A549 (cell line): Measurements from ENCODE around the gene ROR1.

Experiments used
- CBX2 ChIP-seq: fragments of 200-600 bp; sonication (generic); IDR thresholded peaks from 2 replicates; pipeline ENCODE4 v1.6.1; 2016; ENCODE audit warnings: low read depth, mild to moderate bottlenecking, borderline replicate concordance
- CTCF ChIP-seq: fragments of >200 bp; sonication (Bioruptor Twin); formaldehyde crosslinking; IDR thresholded peaks from 3 replicates; pipeline ENCODE4 v1.5.1; 2016
- EHMT2 ChIP-seq: fragments of 200-600 bp; sonication (generic); IDR thresholded peaks from 2 replicates; pipeline ENCODE4 v1.6.1; 2016; ENCODE audit warnings: antibody characterized with exemption, low read depth, mild to moderate bottlenecking, moderate library complexity
- EP300 ChIP-seq, 2 experiments: fragments of >200 bp; sonication (Bioruptor Twin); formaldehyde crosslinking; IDR thresholded peaks; 2 replicates in 1 of 2; 3 replicates in 1 of 2; pipeline ENCODE4 v1.6.1; 2016 to 2017
- HEYL ChIP-seq: fragments of 250-450 bp; sonication (Bioruptor Pico); IDR thresholded peaks from 2 replicates; pipeline ENCODE4 v1.8.0; 2021; ENCODE audit warnings: mild to moderate bottlenecking, moderate library complexity
- JUN ChIP-seq, 2 experiments: fragments of >200 bp; sonication (Bioruptor Twin); formaldehyde crosslinking; IDR thresholded peaks; 2 replicates in 1 of 2; 3 replicates in 1 of 2; pipeline ENCODE4 v1.6.1; 2016 to 2017
- KDM1A ChIP-seq: fragments of 200-600 bp; sonication (generic); IDR thresholded peaks from 2 replicates; pipeline ENCODE4 v1.6.1; 2016; ENCODE audit warnings: low read depth, mild to moderate bottlenecking
- MAZ ChIP-seq: fragments of 150-350 bp; IDR thresholded peaks from 2 replicates; pipeline ENCODE4 v1.6.1; 2014; ENCODE audit warnings: antibody characterized with exemption, low read depth, low read length, borderline replicate concordance
- POLR2A ChIP-seq: IDR thresholded peaks from 2 replicates; pipeline ENCODE4 v1.6.1; 2012; ENCODE audit warnings: mild to moderate bottlenecking, low read length
- RCOR1 ChIP-seq: fragments of 150-350 bp; IDR thresholded peaks from 2 replicates; pipeline ENCODE4 v1.6.1; 2014; ENCODE audit warnings: antibody characterized with exemption, low read length, low read depth
- REST ChIP-seq: fragments of 200-600 bp; sonication (generic); IDR thresholded peaks from 2 replicates; pipeline ENCODE4 v1.6.1; 2016; ENCODE audit warnings: antibody characterized with exemption, mild to moderate bottlenecking, moderate library complexity
- TP53 ChIP-seq: fragments of 250-450 bp; sonication (Bioruptor Pico); IDR thresholded peaks from 2 replicates; pipeline ENCODE4 v1.5.0; 2021; ENCODE audit warnings: mild to moderate bottlenecking, moderate library complexity
- USF2 ChIP-seq: fragments of 450-650 bp; IDR thresholded peaks from 2 replicates; pipeline ENCODE4 v1.6.1; 2014; ENCODE audit warnings: antibody characterized with exemption

- TF ChIP-seq RCOR1 = no peak
- TF ChIP-seq CTCF = no peak
- no peak for TF ChIP-seq POLR2A
- no peak for TF ChIP-seq USF2
- TF ChIP-seq EHMT2 = no peak
- TF ChIP-seq EP300 (IDR thresholded peaks at IDR 0.05) = no peak
- no peak for TF ChIP-seq TP53 (CRISPR knock-in tag)
- TF ChIP-seq REST = no peak
- TF ChIP-seq MAZ = no peak
- TF ChIP-seq KDM1A = no peak
- TF ChIP-seq HEYL (CRISPR knock-in tag) = no peak
- TF ChIP-seq CBX2 = no peak
- no peak for TF ChIP-seq JUN (IDR thresholded peaks at IDR 0.05)
These were observed 43.6 kb upstream of the ROR1 start for GRCh38 chr1:63730211-63730610.
